ENCODE data around the gene MYO7B.

The MYO7B gene

GRCh38 chr2:127612111-127612822, 76.8 kb downstream of the MYO7B start:
- no peak for DNase-seq

GRCh38 chr2:127614246-127614645, 78.8 kb downstream of the MYO7B start:
- no peak for DNase-seq

- no peak for DNase-seq
Measured at GRCh38 chr2:127614731-127615130, 79.2 kb downstream of the MYO7B start.

- DNase-seq: no peak
Measured at GRCh38 chr2:127615511-127616166, 80.2 kb downstream of the MYO7B start.

GRCh38 chr2:127618551-127619202, 83.2 kb downstream of the MYO7B start:
- DNase-seq: no peak

GRCh38 chr2:127619203-127619590, 83.7 kb downstream of the MYO7B start:
- DNase-seq: no peak

GRCh38 chr2:127619877-127620705, 84.6 kb downstream of the MYO7B start:
- DNase-seq: no peak

- no peak for DNase-seq
Measured at GRCh38 chr2:127620866-127621265, 85.4 kb downstream of the MYO7B start.

GRCh38 chr2:127621981-127622431, 86.5 kb downstream of the MYO7B start:
- no peak for DNase-seq

GRCh38 chr2:127622561-127623387, 87.3 kb downstream of the MYO7B start:
- DNase-seq: no peak

GRCh38 chr2:127623388-127624319, 88.2 kb downstream of the MYO7B start:
- no peak for DNase-seq

- DNase-seq: no peak
Measured at GRCh38 chr2:127624320-127624755, 88.9 kb downstream of the MYO7B start.

- no peak for DNase-seq
Measured at GRCh38 chr2:127624756-127625571, 89.5 kb downstream of the MYO7B start.

GRCh38 chr2:127625572-127625951, 90.1 kb downstream of the MYO7B start:
- no peak for DNase-seq

GRCh38 chr2:127626175-127626574, 90.7 kb downstream of the MYO7B start:
- DNase-seq: no peak

GRCh38 chr2:127626917-127627739, 91.6 kb downstream of the MYO7B start:
- no peak for DNase-seq

- no peak for DNase-seq
Measured at GRCh38 chr2:127627740-127628571, 92.5 kb downstream of the MYO7B start.

All from NCI-H446 treated with DMSO at 0.1 percent for 48 hours (cell line).